Activated T-cell treated with anti-CD3 and anti-CD28 coated beads, Interleukin-2, amount 50 U/mL, for 48 hours (primary cell): Measurements from ENCODE around the gene DTX4.

ENCODE experiments used
- DNase-seq, 2 experiments: peaks; one replicate each; pipeline ENCODE4 v3.0.0-alpha.2; 2020

Gene DTX4

GRCh38 chr11:59221441-59221840, 49.5 kb downstream of the DTX4 start:
- DNase-seq: no peak

- DNase-seq: no peak
These were observed 50.6 kb downstream of the DTX4 start for GRCh38 chr11:59222464-59223060.

GRCh38 chr11:59223177-59223576, 51.2 kb downstream of the DTX4 start:
- DNase-seq: no peak

- no peak for DNase-seq
These were observed 51.7 kb downstream of the DTX4 start for GRCh38 chr11:59223611-59224010.

GRCh38 chr11:59224351-59224928, 52.5 kb downstream of the DTX4 start:
- DNase-seq: no peak

- DNase-seq: no peak
These were observed 53.1 kb downstream of the DTX4 start for GRCh38 chr11:59225017-59225416.

- DNase-seq: no peak
These were observed 54.5 kb downstream of the DTX4 start for GRCh38 chr11:59226396-59226795.

GRCh38 chr11:59240322-59240721, 68.4 kb downstream of the DTX4 start:
- DNase-seq: no peak

- DNase-seq: no peak
These were observed 71.7 kb downstream of the DTX4 start for GRCh38 chr11:59243633-59244032.

- DNase-seq: no peak
These were observed 75.7 kb downstream of the DTX4 start for GRCh38 chr11:59247531-59248227.

- no peak for DNase-seq
These were observed 77.6 kb downstream of the DTX4 start for GRCh38 chr11:59249535-59249934.

- no peak for DNase-seq
These were observed 81.1 kb downstream of the DTX4 start for GRCh38 chr11:59253001-59253400.

GRCh38 chr11:59254286-59254685, 82.4 kb downstream of the DTX4 start:
- DNase-seq: no peak

GRCh38 chr11:59255281-59255680, 83.3 kb downstream of the DTX4 start:
- DNase-seq: no peak
